Erythroblast (primary cell): Measurements from ENCODE around the gene TPSB2.
"Not testable (repeated sequence)": the region's sequence is repeated elsewhere in the genome, so short reads cannot be mapped to it uniquely, and the experiment has no call there.

Experiments used
- DNase-seq, 2 experiments: peaks; one replicate each; lab custom pipeline; 2025; lab: John Stamatoyannopoulos, UW
- GATA1 ChIP-seq: IDR thresholded peaks from 2 replicates; pipeline ENCODE4 v1.6.1; 2011; ENCODE audit warnings: low read depth, mild to moderate bottlenecking, control low read depth, low read length, moderate library complexity
- POLR2A ChIP-seq: IDR thresholded peaks from 2 replicates; pipeline ENCODE4 v1.6.1; 2011; ENCODE audit warnings: mild to moderate bottlenecking, low read length

The TPSB2 gene

GRCh38 chr16:1202274-1202673 lies 27.7 kb downstream of the TPSB2 start:
- TF ChIP-seq GATA1 (no peak), POLR2A (no peak)
- no peak for DNase-seq

GRCh38 chr16:1201444-1201843 lies 28.5 kb downstream of the TPSB2 start:
- no peak for DNase-seq
- TF ChIP-seq GATA1 (no peak), POLR2A (no peak)

GRCh38 chr16:1200014-1200627 lies 29.9 kb downstream of the TPSB2 start:
- TF ChIP-seq GATA1, result no peak
- no peak for TF ChIP-seq POLR2A
- no peak for DNase-seq

GRCh38 chr16:1199347-1200013 lies 30.5 kb downstream of the TPSB2 start:
- no peak for DNase-seq
- TF ChIP-seq POLR2A (peak; percentile 12), GATA1 (no peak)

GRCh38 chr16:1198671-1199346 lies 31.2 kb downstream of the TPSB2 start:
- DNase-seq, result peak in 1 of 2 experiments; percentile 39

- DNase-seq, result no peak
- TF ChIP-seq GATA1 (no peak), POLR2A (no peak)
These were observed 31.8 kb downstream of the TPSB2 start for GRCh38 chr16:1198194-1198593.

- TF ChIP-seq POLR2A (peak; percentile 23), GATA1 (no peak)
- DNase-seq, result no peak
These were observed 32.6 kb downstream of the TPSB2 start for GRCh38 chr16:1197237-1197866.

- TF ChIP-seq GATA1, result no peak
- TF ChIP-seq POLR2A, result peak; percentile 53
- DNase-seq, result no peak
These were observed 33.5 kb downstream of the TPSB2 start for GRCh38 chr16:1196494-1196893.

- no peak for TF ChIP-seq POLR2A
- no peak for TF ChIP-seq GATA1
- DNase-seq, result no peak
These were observed 34.7 kb downstream of the TPSB2 start for GRCh38 chr16:1195393-1195666.

- DNase-seq, result peak in 1 of 2 experiments; percentile 22
- TF ChIP-seq GATA1 (no peak), POLR2A (no peak)
These were observed 35.2 kb downstream of the TPSB2 start for GRCh38 chr16:1194665-1195392.

- no peak for TF ChIP-seq GATA1
- peak; percentile 37 for TF ChIP-seq POLR2A
- DNase-seq, result no peak
These were observed 36.0 kb downstream of the TPSB2 start for GRCh38 chr16:1193825-1194581.

GRCh38 chr16:1193143-1193824 lies 36.7 kb downstream of the TPSB2 start:
- TF ChIP-seq GATA1, result no peak
- peak; percentile 39 for TF ChIP-seq POLR2A
- DNase-seq, result no peak

GRCh38 chr16:1192384-1193073 lies 37.5 kb downstream of the TPSB2 start:
- TF ChIP-seq POLR2A (no peak), GATA1 (no peak)
- DNase-seq, result no peak

GRCh38 chr16:1190789-1191188 lies 39.2 kb downstream of the TPSB2 start:
- not testable (repeated sequence) for DNase-seq
